ENCODE data around the gene MAP3K1.
A peak's percentile ranks its signal among the peaks of the same experiment; 100 is the strongest.
"Not testable (repeated sequence)": the region's sequence is repeated elsewhere in the genome, so short reads cannot be mapped to it uniquely, and the experiment has no call there.

Gene MAP3K1

GRCh38 chr5:56814963-56815657, at the start of gene MAP3K1:
MAP3K1 (plus strand) TSS chr5:56815549; CDS start chr5:56815574, 25 bp downstream.
- peak; percentile 73 for DNase-seq (ENCODE audit: low read depth)

- DNase-seq (ENCODE audit: low read depth) = no peak
These were observed 48.4 kb upstream of the MAP3K1 start for GRCh38 chr5:56766926-56767325.

GRCh38 chr5:56769875-56770604, 45.3 kb upstream of the MAP3K1 start:
- DNase-seq (ENCODE audit: low read depth) = no peak

GRCh38 chr5:56772767-56773166, 42.6 kb upstream of the MAP3K1 start:
- no peak for DNase-seq (ENCODE audit: low read depth)

GRCh38 chr5:56774957-56775356, 40.4 kb upstream of the MAP3K1 start:
- DNase-seq (ENCODE audit: low read depth) = no peak

GRCh38 chr5:56776212-56776846, 39.0 kb upstream of the MAP3K1 start:
- DNase-seq (ENCODE audit: low read depth) = not testable (repeated sequence)

GRCh38 chr5:56783261-56783660, 32.1 kb upstream of the MAP3K1 start:
- DNase-seq (ENCODE audit: low read depth) = no peak

- no peak for DNase-seq (ENCODE audit: low read depth)
These were observed 29.0 kb upstream of the MAP3K1 start for GRCh38 chr5:56786346-56786745.

GRCh38 chr5:56791396-56791795, 24.0 kb upstream of the MAP3K1 start:
- no peak for DNase-seq (ENCODE audit: low read depth)

- DNase-seq (ENCODE audit: low read depth) = no peak
These were observed 16.8 kb upstream of the MAP3K1 start for GRCh38 chr5:56798521-56798920.

GRCh38 chr5:56800186-56800585, 15.2 kb upstream of the MAP3K1 start:
- no peak for DNase-seq (ENCODE audit: low read depth)

- no peak for DNase-seq (ENCODE audit: low read depth)
These were observed 14.1 kb upstream of the MAP3K1 start for GRCh38 chr5:56801256-56801655.

- DNase-seq (ENCODE audit: low read depth) = no peak
These were observed 13.1 kb upstream of the MAP3K1 start for GRCh38 chr5:56802205-56802604.

GRCh38 chr5:56803025-56803424, 12.3 kb upstream of the MAP3K1 start:
- no peak for DNase-seq (ENCODE audit: low read depth)

- no peak for DNase-seq (ENCODE audit: low read depth)
These were observed 11.5 kb upstream of the MAP3K1 start for GRCh38 chr5:56803894-56804293.

GRCh38 chr5:56807679-56808078, 7.7 kb upstream of the MAP3K1 start:
- no peak for DNase-seq (ENCODE audit: low read depth)

- no peak for DNase-seq (ENCODE audit: low read depth)
These were observed 7.1 kb upstream of the MAP3K1 start for GRCh38 chr5:56808211-56808610.

GRCh38 chr5:56810826-56811225, 4.5 kb upstream of the MAP3K1 start:
- no peak for DNase-seq (ENCODE audit: low read depth)

GRCh38 chr5:56812110-56812509, 3.2 kb upstream of the MAP3K1 start:
- no peak for DNase-seq (ENCODE audit: low read depth)

GRCh38 chr5:56813302-56813701, 2.0 kb upstream of the MAP3K1 start:
- no peak for DNase-seq (ENCODE audit: low read depth)

GRCh38 chr5:56814361-56814962, 887 bp upstream of the MAP3K1 start:
- peak; percentile 31 for DNase-seq (ENCODE audit: low read depth)

- DNase-seq (ENCODE audit: low read depth) = peak; percentile 35
These were observed 553 bp downstream of the MAP3K1 start for GRCh38 chr5:56815658-56816545.

Data from activated T-helper 9 cell treated with anti-CD3 and anti-CD28 coated beads, Interleukin-2, amount 50 U/mL, for 16 hours (primary cell).